GM21825 (cell line): Measurements from ENCODE around the gene TFIP11.

ENCODE experiments used
- ATAC-seq: cut with Tn5 transposase; IDR thresholded peaks from one replicate; pipeline ENCODE4 v1.9.1; 2021; ENCODE audit warnings: mild to moderate bottlenecking, moderate library complexity; ENCODE audit not compliant: unreplicated experiment

Gene TFIP11

DNA sequence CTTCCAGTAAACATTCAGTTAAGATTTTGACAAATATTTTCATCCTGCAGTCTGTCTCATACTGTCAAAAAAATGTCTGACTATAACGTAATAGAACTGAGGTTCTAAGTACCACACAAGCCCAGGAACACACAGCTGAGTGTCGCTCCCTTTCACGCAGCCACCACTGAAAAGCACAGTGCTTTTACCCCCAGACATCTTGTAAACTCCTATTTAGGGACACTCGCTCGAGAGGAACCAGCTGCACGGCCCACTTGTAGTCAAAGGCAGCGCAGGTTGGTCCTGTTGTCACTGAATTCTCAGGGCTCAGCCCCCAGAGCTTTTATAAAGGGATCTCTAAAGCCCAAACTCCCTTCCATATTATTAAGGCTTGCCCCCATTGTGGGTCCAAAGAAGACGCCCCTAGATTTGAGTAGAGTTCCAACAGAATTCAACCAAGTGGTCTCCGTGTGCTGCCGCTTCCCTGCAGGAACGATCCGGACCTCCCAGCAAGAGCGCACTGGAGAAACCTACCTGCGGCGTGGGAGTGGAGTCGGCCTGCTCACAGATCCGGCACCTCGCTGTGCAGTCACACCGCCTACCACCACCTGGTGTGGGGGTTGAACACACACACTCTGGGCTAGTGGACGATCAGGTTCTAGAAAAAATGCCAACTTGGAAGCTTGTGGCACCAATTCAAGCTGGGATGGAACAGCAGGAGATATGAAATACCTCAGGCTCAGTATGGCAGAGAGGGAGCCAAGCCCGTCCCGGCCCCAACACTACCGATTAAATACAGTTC, 59.8 kb downstream of the TFIP11 start:
- no peak for ATAC-seq

GRCh38 chr22:26450453-26451185, 61.7 kb downstream of the TFIP11 start:
- ATAC-seq, result no peak

DNA sequence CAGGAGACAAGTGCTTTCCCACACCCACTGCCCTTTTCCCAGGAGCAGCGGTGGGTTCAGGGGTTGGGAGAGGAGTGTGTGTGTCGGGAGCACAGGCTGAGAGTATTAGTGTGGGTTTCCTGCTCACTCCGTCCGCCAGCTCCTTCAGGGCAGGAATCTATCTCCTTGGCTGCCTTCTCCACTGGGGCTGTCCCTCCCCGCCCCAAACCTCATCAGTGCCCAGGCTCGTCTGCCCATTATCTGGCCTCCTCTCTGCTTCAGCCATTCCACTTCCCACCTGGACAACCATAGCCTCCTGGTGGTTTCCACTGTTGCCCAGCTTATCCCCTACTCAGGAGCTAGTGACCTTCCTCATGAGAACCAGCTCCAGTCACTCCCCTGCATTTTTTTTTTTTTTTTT, 63.3 kb downstream of the TFIP11 start:
- no peak for ATAC-seq

DNA sequence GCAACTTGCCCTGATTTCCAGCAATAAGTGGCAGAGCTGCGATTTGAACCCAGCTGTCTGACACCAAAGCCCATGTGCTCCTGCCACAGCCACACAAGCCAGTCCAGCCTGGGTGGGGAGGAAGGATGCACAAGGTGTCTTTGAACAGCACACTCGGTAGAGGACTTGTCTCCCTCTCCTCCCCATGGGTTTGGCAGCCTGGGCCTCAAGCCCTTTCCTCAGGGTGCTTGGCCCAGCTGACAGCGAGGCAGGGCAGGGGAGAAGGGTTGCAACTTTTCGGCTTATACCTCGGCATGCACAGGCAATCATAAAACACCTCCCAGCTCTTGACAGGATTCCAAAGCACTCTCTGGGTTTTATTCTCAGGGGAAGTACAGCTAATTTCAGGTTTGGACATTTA, 63.9 kb downstream of the TFIP11 start:
- ATAC-seq, result no peak

DNA sequence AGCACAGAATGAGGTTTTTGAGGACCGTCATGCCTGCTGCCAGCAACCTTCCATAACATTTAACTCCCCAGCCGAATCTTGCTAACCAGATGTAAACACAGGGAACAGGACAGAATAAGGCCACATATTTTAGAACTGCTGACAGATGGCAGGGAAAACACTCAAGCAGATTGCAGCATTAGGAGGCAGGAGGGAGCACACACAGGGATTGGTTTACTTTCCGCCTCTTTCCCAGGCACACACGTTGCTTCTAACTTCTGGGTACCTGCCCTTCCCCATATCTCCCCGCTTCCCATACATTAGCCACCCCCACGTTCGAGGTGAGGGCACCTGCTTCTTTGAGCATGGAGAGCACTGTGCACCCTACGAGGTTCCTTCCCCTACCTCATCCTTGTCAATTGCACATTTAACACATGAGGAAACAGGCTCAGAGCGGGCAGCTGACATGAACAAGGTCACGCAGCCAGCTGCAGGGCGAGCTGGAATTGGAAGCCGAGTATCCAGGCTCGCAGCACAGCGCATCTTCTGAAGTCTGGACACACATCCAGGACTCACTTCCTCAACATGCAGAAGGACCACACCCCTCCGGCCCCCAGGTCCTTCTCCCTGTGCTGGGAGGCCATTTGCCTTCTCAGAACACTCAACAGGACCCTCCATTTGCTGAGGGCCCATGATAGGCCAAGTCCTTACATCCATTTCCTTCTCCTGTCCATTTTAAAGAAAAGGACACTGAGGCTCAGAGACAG, 64.5 kb downstream of the TFIP11 start:
- no peak for ATAC-seq

GRCh38 chr22:26446808-26447515, 65.3 kb downstream of the TFIP11 start:
- ATAC-seq, result no peak

- no peak for ATAC-seq
Observed at GRCh38 chr22:26445577-26446275, 66.5 kb downstream of the TFIP11 start.

DNA sequence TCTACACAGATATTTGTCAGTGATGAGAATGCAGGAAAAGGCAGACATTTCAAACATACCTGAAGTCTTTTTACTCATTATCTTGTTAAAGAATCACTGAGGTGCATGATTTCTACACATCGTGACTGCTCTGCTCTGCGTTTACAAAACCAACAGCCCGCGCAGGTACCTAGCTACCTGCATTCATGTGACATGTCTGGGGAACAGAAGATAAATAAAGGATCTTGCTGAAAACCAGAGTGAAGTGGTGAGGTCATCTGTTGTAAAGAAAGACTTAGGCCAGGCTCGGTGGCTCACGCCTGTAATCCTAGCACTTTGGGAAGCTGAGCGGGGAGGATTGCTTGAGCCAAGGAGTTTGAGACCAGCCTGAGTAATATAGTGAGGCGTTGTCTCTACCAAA, 67.5 kb downstream of the TFIP11 start:
- ATAC-seq, result no peak

DNA sequence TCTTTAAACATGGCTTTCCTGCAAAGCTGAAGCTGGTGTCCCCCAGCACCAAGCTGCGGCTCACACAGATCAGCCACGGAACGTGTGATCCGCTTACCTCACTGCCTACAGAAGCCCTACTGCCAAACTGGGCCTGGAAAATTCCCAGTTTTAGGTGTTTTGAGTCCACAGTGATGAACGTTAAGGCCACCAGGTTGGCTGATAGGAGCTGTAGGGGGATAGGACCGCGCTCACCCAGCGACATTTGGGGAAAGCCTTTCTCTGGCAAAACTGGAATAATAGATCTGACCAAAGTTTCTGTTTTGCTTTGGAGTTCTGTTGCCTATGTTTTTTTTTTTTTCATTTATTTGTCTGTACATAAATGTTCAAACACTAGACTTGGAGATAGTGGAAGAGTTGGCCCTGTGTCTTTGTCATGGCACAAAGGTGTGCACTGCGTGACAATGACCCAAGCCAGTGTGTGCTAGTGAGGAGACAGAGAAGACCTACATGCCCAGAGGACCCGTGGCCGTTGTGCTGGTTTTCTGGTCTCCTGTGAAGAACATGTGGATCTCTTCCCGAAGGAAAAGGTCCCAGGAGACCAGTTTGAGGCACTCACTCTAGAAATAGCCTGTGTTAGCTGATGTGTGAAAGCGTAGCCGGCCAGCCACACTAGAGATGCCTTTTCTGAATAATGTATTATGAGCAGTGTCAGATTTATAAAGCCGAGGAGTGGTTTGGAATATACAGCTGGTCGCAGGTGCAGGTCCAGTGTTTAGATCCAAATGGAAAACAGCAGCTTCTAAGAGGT, 68.2 kb downstream of the TFIP11 start:
- ATAC-seq, result no peak

DNA sequence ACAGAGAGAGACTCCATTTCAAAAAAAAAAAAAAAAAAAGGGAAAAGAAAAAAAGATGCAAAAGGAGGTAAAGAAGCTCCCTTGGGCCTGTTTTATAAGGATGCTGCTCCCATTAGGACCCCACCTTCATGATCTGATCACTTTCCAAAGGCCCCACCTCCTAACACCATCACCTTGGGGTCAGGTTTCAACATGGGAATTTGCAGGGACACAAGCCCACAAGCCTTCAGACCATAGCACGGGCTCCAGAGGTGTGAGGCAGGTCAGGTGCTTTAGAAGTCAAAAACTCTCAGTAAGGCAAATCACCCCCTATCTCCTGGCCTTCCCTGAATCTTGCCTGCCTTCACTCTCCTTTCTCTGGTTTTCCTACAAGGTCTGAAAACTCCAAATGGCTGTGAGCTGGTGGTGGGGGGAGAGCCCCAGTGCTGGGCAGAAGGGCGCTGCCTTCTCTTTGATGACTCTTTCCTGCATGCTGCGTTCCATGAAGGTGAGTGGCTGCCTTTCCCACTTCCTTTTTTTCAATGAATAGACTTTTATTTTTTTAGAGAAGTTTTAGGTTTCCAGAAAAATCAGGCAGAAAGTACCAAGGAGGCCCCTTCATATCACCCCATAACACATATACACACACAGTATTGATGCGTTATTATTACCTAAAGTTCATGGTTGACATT, 70.1 kb downstream of the TFIP11 start:
- ATAC-seq, result no peak
